ENCODE measurements around the gene PCDH9. TPM values are rescaled to one million over a fixed set of nuclear protein-coding genes. Genes with fewer than 3 reads are reported as not detected.

PCDH9 gene
- total RNA-seq, 1 experiment from 2014 or later: 2.2 TPM

GRCh38 chr13:67091603-67092002 is 138.5 kb downstream of the PCDH9 start:
- H3K9me3 ChIP-seq (replicated peaks): no peaks in the 10 kb centered on the region

GRCh38 chr13:67090856-67091255 is 139.3 kb downstream of the PCDH9 start:
- no peaks in the 10 kb centered on the region for H3K27me3 ChIP-seq (replicated peaks)
- H3K4me3 ChIP-seq: no peak overlapping the region
- no peak overlapping the region for H3K27ac ChIP-seq
- H3K9me3 ChIP-seq (replicated peaks): no peaks in the 10 kb centered on the region
- H3K36me3 ChIP-seq: no peaks in the 10 kb centered on the region
- no peak for DNase-seq (ENCODE audit: low read depth in 1 of 2, low spot score in 2 of 2)
- no peaks in the 10 kb centered on the region for H3K4me1 ChIP-seq (replicated peaks)

More at GRCh38 chr13:67091603-67092002, 138.5 kb downstream of the PCDH9 start:
- no peak overlapping the region for H3K4me3 ChIP-seq
- no peaks in the 10 kb centered on the region for H3K4me1 ChIP-seq (replicated peaks)
- DNase-seq (ENCODE audit: low read depth in 1 of 2, low spot score in 2 of 2): no peak
- no peak overlapping the region for H3K27ac ChIP-seq
- no peaks in the 10 kb centered on the region for H3K27me3 ChIP-seq (replicated peaks)
- H3K36me3 ChIP-seq: no peaks in the 10 kb centered on the region

- Histone ChIP-seq H3K4me3 (no peak overlapping the region), H3K4me1 (replicated peaks) (no peaks in the 10 kb centered on the region), H3K27ac (no peak overlapping the region), H3K36me3 (no peaks in the 10 kb centered on the region), H3K9me3 (replicated peaks) (no peaks in the 10 kb centered on the region), H3K27me3 (replicated peaks) (no peaks in the 10 kb centered on the region)
- no peak for DNase-seq (ENCODE audit: low read depth in 1 of 2, low spot score in 2 of 2)
These were observed 142.6 kb downstream of the PCDH9 start for GRCh38 chr13:67087527-67087926.

GRCh38 chr13:67086260-67086659 is 143.9 kb downstream of the PCDH9 start:
- Histone ChIP-seq H3K4me3 (no peak overlapping the region), H3K36me3 (no peaks in the 10 kb centered on the region), H3K27me3 (replicated peaks) (no peaks in the 10 kb centered on the region), H3K27ac (no peak overlapping the region), H3K9me3 (replicated peaks) (no peaks in the 10 kb centered on the region), H3K4me1 (replicated peaks) (no peaks in the 10 kb centered on the region)
- DNase-seq (ENCODE audit: low read depth in 1 of 2, low spot score in 2 of 2): no peak

- no peak overlapping the region for H3K27ac ChIP-seq
- H3K9me3 ChIP-seq (replicated peaks): no peaks in the 10 kb centered on the region
- no peak overlapping the region for H3K4me3 ChIP-seq
- no peak for DNase-seq (ENCODE audit: low read depth in 1 of 2, low spot score in 2 of 2)
- no peaks in the 10 kb centered on the region for H3K4me1 ChIP-seq (replicated peaks)
- no peaks in the 10 kb centered on the region for H3K36me3 ChIP-seq
- H3K27me3 ChIP-seq (replicated peaks): no peaks in the 10 kb centered on the region
These were observed 146.1 kb downstream of the PCDH9 start for GRCh38 chr13:67084066-67084465.

GRCh38 chr13:67083519-67083918 is 146.6 kb downstream of the PCDH9 start:
- no peaks in the 10 kb centered on the region for H3K4me1 ChIP-seq (replicated peaks)
- H3K9me3 ChIP-seq (replicated peaks): no peaks in the 10 kb centered on the region
- H3K4me3 ChIP-seq: no peak overlapping the region
- H3K27ac ChIP-seq: no peak overlapping the region
- H3K36me3 ChIP-seq: no peaks in the 10 kb centered on the region
- H3K27me3 ChIP-seq (replicated peaks): no peaks in the 10 kb centered on the region
- no peak for DNase-seq (ENCODE audit: low read depth in 1 of 2, low spot score in 2 of 2)

GRCh38 chr13:67080351-67080750 is 149.8 kb downstream of the PCDH9 start:
- H3K9me3 ChIP-seq (replicated peaks): no peaks in the 10 kb centered on the region
- no peaks in the 10 kb centered on the region for H3K36me3 ChIP-seq
- no peak overlapping the region for H3K27ac ChIP-seq
- no peak for DNase-seq (ENCODE audit: low read depth in 1 of 2, low spot score in 2 of 2)
- H3K4me3 ChIP-seq: no peak overlapping the region
- H3K27me3 ChIP-seq (replicated peaks): no peaks in the 10 kb centered on the region
- H3K4me1 ChIP-seq (replicated peaks): no peaks in the 10 kb centered on the region

GRCh38 chr13:67078062-67078461 is 152.1 kb downstream of the PCDH9 start:
- H3K36me3 ChIP-seq: no peaks in the 10 kb centered on the region
- H3K27ac ChIP-seq: no peak overlapping the region
- H3K27me3 ChIP-seq (replicated peaks): no peaks in the 10 kb centered on the region
- DNase-seq (ENCODE audit: low read depth in 1 of 2, low spot score in 2 of 2): no peak
- no peaks in the 10 kb centered on the region for H3K4me1 ChIP-seq (replicated peaks)
- no peak overlapping the region for H3K4me3 ChIP-seq
- H3K9me3 ChIP-seq (replicated peaks): no peaks in the 10 kb centered on the region

- H3K36me3 ChIP-seq: no peaks in the 10 kb centered on the region
- no peaks in the 10 kb centered on the region for H3K27me3 ChIP-seq (replicated peaks)
- DNase-seq (ENCODE audit: low read depth in 1 of 2, low spot score in 2 of 2): no peak
- H3K9me3 ChIP-seq (replicated peaks): no peaks in the 10 kb centered on the region
- no peak overlapping the region for H3K27ac ChIP-seq
- no peaks in the 10 kb centered on the region for H3K4me1 ChIP-seq (replicated peaks)
- no peak overlapping the region for H3K4me3 ChIP-seq
These were observed 153.0 kb downstream of the PCDH9 start for GRCh38 chr13:67077132-67077531.

GRCh38 chr13:67076378-67076777 is 153.8 kb downstream of the PCDH9 start:
- H3K36me3 ChIP-seq: no peaks in the 10 kb centered on the region
- no peaks in the 10 kb centered on the region for H3K9me3 ChIP-seq (replicated peaks)
- DNase-seq (ENCODE audit: low read depth in 1 of 2, low spot score in 2 of 2): no peak
- no peaks in the 10 kb centered on the region for H3K4me1 ChIP-seq (replicated peaks)
- no peak overlapping the region for H3K4me3 ChIP-seq
- H3K27ac ChIP-seq: no peak overlapping the region
- H3K27me3 ChIP-seq (replicated peaks): no peaks in the 10 kb centered on the region

- Histone ChIP-seq H3K27ac (no peak overlapping the region), H3K27me3 (replicated peaks) (no peaks in the 10 kb centered on the region), H3K4me1 (replicated peaks) (no peaks in the 10 kb centered on the region), H3K4me3 (no peak overlapping the region), H3K36me3 (no peaks in the 10 kb centered on the region), H3K9me3 (replicated peaks) (no peaks in the 10 kb centered on the region)
- DNase-seq (ENCODE audit: low read depth in 1 of 2, low spot score in 2 of 2): no peak
These were observed 154.9 kb downstream of the PCDH9 start for GRCh38 chr13:67075239-67075638.

GRCh38 chr13:67071918-67072598 is 158.1 kb downstream of the PCDH9 start:
- no peak for DNase-seq (ENCODE audit: low read depth in 1 of 2, low spot score in 2 of 2)
- Histone ChIP-seq H3K27me3 (replicated peaks) (no peaks in the 10 kb centered on the region), H3K4me3 (no peak overlapping the region), H3K27ac (no peak overlapping the region), H3K36me3 (no peaks in the 10 kb centered on the region), H3K9me3 (replicated peaks) (no peaks in the 10 kb centered on the region), H3K4me1 (replicated peaks) (no peaks in the 10 kb centered on the region)

- Histone ChIP-seq H3K9me3 (replicated peaks) (no peaks in the 10 kb centered on the region), H3K4me3 (no peak overlapping the region), H3K4me1 (replicated peaks) (no peaks in the 10 kb centered on the region), H3K36me3 (no peaks in the 10 kb centered on the region), H3K27ac (no peak overlapping the region), H3K27me3 (replicated peaks) (no peaks in the 10 kb centered on the region)
- DNase-seq (ENCODE audit: low read depth in 1 of 2, low spot score in 2 of 2): no peak
These were observed 159.8 kb downstream of the PCDH9 start for GRCh38 chr13:67070306-67070705.

GRCh38 chr13:67069117-67069767 is 160.9 kb downstream of the PCDH9 start:
- H3K4me1 ChIP-seq (replicated peaks): no peaks in the 10 kb centered on the region
- H3K27ac ChIP-seq: no peak overlapping the region
- DNase-seq (ENCODE audit: low read depth in 1 of 2, low spot score in 2 of 2): no peak
- no peak overlapping the region for H3K4me3 ChIP-seq
- no peaks in the 10 kb centered on the region for H3K27me3 ChIP-seq (replicated peaks)
- no peaks in the 10 kb centered on the region for H3K9me3 ChIP-seq (replicated peaks)
- no peaks in the 10 kb centered on the region for H3K36me3 ChIP-seq
